GM12873 (cell line): ENCODE results near the gene CD52.
A peak's percentile ranks its signal among the peaks of the same experiment; 100 is the strongest.

Source experiments
- TF ChIP-seq, protein P1 (sequence below): IDR thresholded peaks from 2 replicates; pipeline ENCODE4 v1.5.1; 2012; ENCODE audit warnings: low read depth, mild to moderate bottlenecking, moderate library complexity, low read length, control low read depth; ENCODE audit not compliant: insufficient read depth; ENCODE audit errors: missing control alignments

The CD52 gene

GRCh38 chr1:26277719-26278118 lies 40.0 kb upstream of the CD52 start:
- TF ChIP-seq, protein P1, sequence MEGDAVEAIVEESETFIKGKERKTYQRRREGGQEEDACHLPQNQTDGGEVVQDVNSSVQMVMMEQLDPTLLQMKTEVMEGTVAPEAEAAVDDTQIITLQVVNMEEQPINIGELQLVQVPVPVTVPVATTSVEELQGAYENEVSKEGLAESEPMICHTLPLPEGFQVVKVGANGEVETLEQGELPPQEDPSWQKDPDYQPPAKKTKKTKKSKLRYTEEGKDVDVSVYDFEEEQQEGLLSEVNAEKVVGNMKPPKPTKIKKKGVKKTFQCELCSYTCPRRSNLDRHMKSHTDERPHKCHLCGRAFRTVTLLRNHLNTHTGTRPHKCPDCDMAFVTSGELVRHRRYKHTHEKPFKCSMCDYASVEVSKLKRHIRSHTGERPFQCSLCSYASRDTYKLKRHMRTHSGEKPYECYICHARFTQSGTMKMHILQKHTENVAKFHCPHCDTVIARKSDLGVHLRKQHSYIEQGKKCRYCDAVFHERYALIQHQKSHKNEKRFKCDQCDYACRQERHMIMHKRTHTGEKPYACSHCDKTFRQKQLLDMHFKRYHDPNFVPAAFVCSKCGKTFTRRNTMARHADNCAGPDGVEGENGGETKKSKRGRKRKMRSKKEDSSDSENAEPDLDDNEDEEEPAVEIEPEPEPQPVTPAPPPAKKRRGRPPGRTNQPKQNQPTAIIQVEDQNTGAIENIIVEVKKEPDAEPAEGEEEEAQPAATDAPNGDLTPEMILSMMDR: no peak

DNA sequence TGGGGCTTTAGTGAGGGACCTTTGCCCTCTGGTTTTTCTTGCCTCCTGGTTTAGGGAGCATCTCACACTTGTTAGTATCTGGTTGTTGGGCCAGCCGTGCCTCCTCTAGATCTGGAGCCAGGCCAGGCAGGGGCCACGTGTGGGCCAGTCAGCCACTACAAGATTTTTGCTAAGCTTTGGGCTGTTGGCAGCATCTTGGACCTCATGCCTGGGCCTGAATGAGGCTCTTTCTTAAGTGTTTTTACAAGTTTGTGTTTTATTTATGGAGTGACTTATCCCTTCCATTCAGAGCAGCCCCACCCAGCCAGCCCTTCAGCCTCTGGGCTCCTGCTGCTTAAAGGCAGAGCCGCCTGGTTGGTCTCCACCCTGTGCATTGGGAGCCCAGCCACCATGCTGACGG lies 39.5 kb upstream of the CD52 start:
- TF ChIP-seq, protein P1: no peak

DNA sequence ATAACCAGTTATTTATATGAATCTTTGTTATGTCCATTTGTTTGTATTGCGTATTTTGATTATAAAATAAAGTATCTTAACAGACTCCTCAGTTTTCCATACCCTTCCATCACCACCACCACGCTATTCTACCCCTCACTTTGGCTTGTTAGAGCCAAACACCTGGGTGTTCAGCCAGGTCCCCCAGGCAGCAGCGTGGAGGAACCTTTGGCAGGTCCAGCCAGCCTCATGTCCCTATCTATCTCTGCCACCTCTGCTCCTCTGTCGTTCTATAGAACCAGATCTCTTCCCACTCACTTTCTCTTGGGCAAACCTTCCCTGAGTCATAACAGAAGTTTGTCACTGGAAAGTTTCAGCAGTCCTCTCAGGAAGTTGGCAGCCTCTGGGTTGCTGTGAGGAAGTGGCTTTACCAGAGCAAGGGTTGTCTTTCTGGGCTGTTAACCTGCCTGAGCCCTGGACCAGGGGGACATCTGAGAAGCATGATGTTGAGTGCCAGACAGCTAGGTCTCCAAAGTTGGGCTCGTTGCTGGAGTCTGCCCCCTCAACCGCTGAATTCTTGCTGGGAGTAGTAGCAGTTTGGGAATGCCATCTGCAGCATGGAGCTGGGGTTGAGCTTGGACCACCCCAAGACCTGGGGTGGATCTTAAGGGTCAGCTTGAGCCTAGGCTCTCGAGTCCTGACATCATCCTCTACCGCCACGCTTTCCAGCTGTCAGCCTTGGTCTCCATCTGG lies 38.9 kb upstream of the CD52 start:
- TF ChIP-seq, protein P1: no peak

DNA sequence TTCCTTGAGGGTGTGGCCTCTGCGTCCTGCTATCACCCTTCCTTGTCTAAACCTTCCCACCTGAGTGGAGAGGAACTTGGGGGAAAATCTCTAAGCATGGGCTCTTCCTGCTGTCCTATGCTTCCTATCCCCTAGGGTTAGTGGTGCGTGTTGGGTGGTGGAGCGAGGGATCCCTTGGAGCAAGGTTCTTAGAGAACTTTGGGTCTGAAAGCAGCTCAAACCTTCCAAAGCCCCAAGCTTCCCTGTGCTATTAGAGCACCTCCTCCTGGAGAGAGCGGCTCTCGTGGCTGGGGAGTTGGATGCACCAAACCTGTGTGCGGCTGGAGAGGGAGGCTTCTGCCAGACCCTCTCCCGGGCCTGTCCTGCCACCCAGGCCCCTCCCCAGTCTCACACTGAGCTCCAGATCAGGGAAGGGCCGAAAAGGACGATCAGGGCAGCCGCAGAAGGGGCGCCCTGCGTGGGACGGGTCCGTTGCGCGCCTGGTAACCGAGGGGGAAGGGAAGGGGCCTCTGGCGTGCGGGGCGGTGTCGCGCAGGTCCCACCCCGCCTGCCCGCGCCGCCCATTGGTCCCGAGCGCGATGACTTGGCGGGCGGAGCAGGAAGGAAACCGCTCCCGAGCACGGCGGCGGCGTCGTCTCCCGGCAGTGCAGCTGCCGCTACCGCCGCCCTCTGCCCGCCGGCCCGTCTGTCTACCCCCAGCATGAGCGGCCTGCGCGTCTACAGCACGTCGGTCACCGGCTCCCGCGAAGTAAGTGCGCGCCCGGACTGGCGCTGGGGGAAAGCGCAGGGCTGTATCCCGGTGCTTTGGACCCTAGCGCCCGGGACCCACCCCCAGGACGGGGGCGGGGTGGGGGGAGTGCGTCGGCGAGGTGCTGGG lies 38.1 kb upstream of the CD52 start, which contains the start of gene SH3BGRL3:
Gene SH3BGRL3, plus strand, starts transcription at position 631 of the 877 bp plus-strand sequence. Its CDS starts 70 bp downstream, at position 701.
- TF ChIP-seq, protein P1: peak; percentile 44

GRCh38 chr1:26280333-26281042 lies 37.3 kb upstream of the CD52 start:
- TF ChIP-seq, protein P1: no peak

DNA sequence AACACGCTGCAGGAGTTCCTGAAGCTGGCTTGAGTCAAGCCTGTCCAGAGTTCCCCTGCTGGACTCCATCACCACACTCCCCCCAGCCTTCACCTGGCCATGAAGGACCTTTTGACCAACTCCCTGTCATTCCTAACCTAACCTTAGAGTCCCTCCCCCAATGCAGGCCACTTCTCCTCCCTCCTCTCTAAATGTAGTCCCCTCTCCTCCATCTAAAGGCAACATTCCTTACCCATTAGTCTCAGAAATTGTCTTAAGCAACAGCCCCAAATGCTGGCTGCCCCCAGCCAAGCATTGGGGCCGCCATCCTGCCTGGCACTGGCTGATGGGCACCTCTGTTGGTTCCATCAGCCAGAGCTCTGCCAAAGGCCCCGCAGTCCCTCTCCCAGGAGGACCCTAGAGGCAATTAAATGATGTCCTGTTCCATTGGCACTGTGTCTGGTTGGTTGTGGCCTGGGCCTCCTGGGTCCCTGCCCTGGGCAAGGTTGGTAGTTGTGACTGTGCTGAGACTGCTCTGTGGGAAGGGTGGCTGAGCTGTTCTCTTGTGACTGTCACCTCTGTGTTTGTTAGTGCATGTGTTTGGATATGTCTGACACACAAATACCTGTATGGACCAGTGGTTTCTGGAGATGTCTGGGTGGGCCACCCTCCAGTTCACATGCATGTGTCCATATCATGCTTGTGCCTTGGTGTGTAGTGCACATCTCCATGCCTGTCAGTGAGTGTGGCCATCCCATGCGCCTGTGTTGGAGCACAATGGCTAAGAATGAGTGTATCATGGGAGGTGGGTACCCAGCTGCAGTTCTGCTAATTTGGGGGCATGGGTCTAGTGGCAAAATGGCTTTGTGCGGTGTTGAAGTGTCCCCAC lies 36.4 kb upstream of the CD52 start:
- TF ChIP-seq, protein P1: no peak
